Natural killer cell (primary cell): ENCODE data around the gene CAPZA2. TPM values are rescaled to one million over a fixed set of nuclear protein-coding genes. Genes with fewer than 3 reads are reported as not detected.

Experiments used
- ATAC-seq, 3 donors: fragments of 150-1000 bp in 2 of 3; fragments of 200-7000 bp in 1 of 3; cut with Tn5 transposase; 1 replicate in 1 of 3; 2 replicates in 2 of 3; pipeline ENCODE4 v1.10.0; 2021; ENCODE audit warnings: mild to moderate bottlenecking in 2 of 3, moderate library complexity in 2 of 3
- DNase-seq, 2 donors: peaks; one replicate each; pipeline versions ENCODE4 v3.0.0 to v3.0.0-alpha.2; 2013 to 2021; ENCODE audit warnings: mixed read lengths in 1 of 2
- H3K27ac ChIP-seq: one replicate; pipeline ENCODE4 v1.5.1; 2013; ENCODE audit warnings: mild to moderate bottlenecking, low read length
- H3K27me3 ChIP-seq: one replicate; pipeline ENCODE4 v1.6.1; 2013; ENCODE audit warnings: low read length; ENCODE audit not compliant: control insufficient read depth, insufficient read depth
- H3K36me3 ChIP-seq: one replicate; pipeline ENCODE4 v1.6.1; 2013; ENCODE audit warnings: low read length; ENCODE audit not compliant: control insufficient read depth, insufficient read depth
- H3K4me1 ChIP-seq: one replicate; pipeline ENCODE4 v1.6.1; 2013; ENCODE audit warnings: low read length; ENCODE audit not compliant: control insufficient read depth, insufficient read depth
- H3K4me3 ChIP-seq: one replicate; pipeline ENCODE4 v1.5.1; 2013; ENCODE audit warnings: low read length
- H3K9me3 ChIP-seq: one replicate; pipeline ENCODE4 v1.6.1; 2013; ENCODE audit warnings: low read length; ENCODE audit not compliant: control insufficient read depth, insufficient read depth
- H3K27ac Mint-ChIP-seq, 2 donors: one replicate each; pipeline ENCODE4 v1.8.0; 2022; ENCODE audit warnings: mild to moderate bottlenecking in 2 of 2, mixed read lengths in 2 of 2, moderate library complexity in 1 of 2
- H3K27me3 Mint-ChIP-seq, 2 donors: one replicate each; pipeline ENCODE4 v1.8.0; 2022; ENCODE audit warnings: low read depth in 2 of 2, mixed read lengths in 2 of 2
- H3K36me3 Mint-ChIP-seq: one replicate; pipeline ENCODE4 v1.8.0; 2022; ENCODE audit warnings: mixed read lengths
- H3K4me1 Mint-ChIP-seq, 2 donors: one replicate each; pipeline ENCODE4 v1.8.0; 2022; ENCODE audit warnings: mixed read lengths in 2 of 2
- H3K4me3 Mint-ChIP-seq: one replicate; pipeline ENCODE4 v1.8.0; 2022; ENCODE audit warnings: mild to moderate bottlenecking, moderate library complexity, mixed read lengths
- H3K9me3 Mint-ChIP-seq, 2 donors: one replicate each; pipeline ENCODE4 v1.8.0; 2022; ENCODE audit warnings: mixed read lengths in 2 of 2
- WGBS: methylation state at CpG from one replicate; pipeline ENCODE4 v1.1.7; 2013; ENCODE audit warnings: missing lambda C conversion rate; ENCODE audit not compliant: insufficient coverage; 5-methylcytosine and 5-hydroxymethylcytosine counted together
- intact Hi-C: fragments of 100-400 bp; cut with micrococcal nuclease; formaldehyde crosslinking; loops from one replicate; pipeline ENCODE4 v1.14.2; 2022
- total RNA-seq, 4 donors: library from RNA; stranded (reverse); fragments of 120-200 nt in 1 of 4; gene quantifications; one replicate each; pipeline versions ENCODE4 v1.2.3 to v1.2.4, GENCODE V29; 2013 to 2022
- TF ChIP-seq, protein P1 (sequence below): fragments of 200-600 bp; IDR thresholded peaks from one replicate; pipeline ENCODE4 v1.8.0; 2022; ENCODE audit warnings: antibody characterized with exemption

The CAPZA2 gene
- total RNA-seq, 3 donors from 2014 or later (not counting 1 experiment from before 2014, with no cell fraction given) = 97.0 to 135 (median 131) TPM

DNA sequence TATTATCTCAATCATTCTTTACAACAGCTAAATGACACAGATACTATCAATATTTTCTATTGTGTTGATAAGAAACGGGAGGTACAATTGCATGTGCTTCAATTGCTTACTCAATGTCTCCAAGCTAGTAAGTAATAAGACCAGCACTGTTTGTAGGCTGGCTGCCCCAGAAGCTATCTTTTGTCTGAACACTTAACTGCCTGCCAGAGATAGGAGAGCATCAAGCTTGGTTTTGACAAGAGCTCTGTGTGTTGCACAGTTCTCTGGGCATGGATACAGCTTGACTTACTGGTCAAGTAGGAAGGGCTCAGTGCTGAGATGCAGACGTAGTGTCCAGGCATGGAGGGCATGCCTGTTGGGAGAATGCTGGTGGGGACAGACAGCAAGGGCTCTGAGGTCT lies 26.3 kb upstream of the CAPZA2 start:
- ATAC-seq = peak in 1 of 3 donors; percentile 17
- H3K4me3 Mint-ChIP-seq = no peak overlapping the region
- H3K4me1 ChIP-seq = no peaks in the 10 kb centered on the region
- no peaks in the 10 kb centered on the region for H3K27me3 ChIP-seq
- no peaks in the 10 kb centered on the region for H3K4me1 Mint-ChIP-seq
- 85% methylated on average over 2 of the region's 2 CpGs for WGBS
- H3K36me3 ChIP-seq = no peaks in the 10 kb centered on the region
- no peak overlapping the region for H3K27ac Mint-ChIP-seq
- TF ChIP-seq, protein P1, sequence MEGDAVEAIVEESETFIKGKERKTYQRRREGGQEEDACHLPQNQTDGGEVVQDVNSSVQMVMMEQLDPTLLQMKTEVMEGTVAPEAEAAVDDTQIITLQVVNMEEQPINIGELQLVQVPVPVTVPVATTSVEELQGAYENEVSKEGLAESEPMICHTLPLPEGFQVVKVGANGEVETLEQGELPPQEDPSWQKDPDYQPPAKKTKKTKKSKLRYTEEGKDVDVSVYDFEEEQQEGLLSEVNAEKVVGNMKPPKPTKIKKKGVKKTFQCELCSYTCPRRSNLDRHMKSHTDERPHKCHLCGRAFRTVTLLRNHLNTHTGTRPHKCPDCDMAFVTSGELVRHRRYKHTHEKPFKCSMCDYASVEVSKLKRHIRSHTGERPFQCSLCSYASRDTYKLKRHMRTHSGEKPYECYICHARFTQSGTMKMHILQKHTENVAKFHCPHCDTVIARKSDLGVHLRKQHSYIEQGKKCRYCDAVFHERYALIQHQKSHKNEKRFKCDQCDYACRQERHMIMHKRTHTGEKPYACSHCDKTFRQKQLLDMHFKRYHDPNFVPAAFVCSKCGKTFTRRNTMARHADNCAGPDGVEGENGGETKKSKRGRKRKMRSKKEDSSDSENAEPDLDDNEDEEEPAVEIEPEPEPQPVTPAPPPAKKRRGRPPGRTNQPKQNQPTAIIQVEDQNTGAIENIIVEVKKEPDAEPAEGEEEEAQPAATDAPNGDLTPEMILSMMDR = no peak
- H3K27ac ChIP-seq = no peak overlapping the region
- peaks cover 10 to 11% of the 10 kb centered on the region in 2 donors for H3K27me3 Mint-ChIP-seq
- no peak for DNase-seq
- H3K9me3 Mint-ChIP-seq = no peaks in the 10 kb centered on the region
- no peaks in the 10 kb centered on the region for H3K36me3 Mint-ChIP-seq
- intact Hi-C loops = no loop called here
- no peaks in the 10 kb centered on the region for H3K9me3 ChIP-seq
- no peak overlapping the region for H3K4me3 ChIP-seq

GRCh38 chr7:116836911-116837310 lies 25.5 kb upstream of the CAPZA2 start:
- H3K27ac Mint-ChIP-seq = no peak overlapping the region
- DNase-seq = no peak
- Histone ChIP-seq H3K4me3 (no peak overlapping the region), H3K4me1 (no peaks in the 10 kb centered on the region), H3K36me3 (no peaks in the 10 kb centered on the region), H3K27ac (no peak overlapping the region), H3K9me3 (no peaks in the 10 kb centered on the region), H3K27me3 (no peaks in the 10 kb centered on the region)
- 97% methylated on average over 3 of the region's 4 CpGs for WGBS
- H3K4me1 Mint-ChIP-seq = no peaks in the 10 kb centered on the region
- H3K27me3 Mint-ChIP-seq = peaks cover 11 to 19% of the 10 kb centered on the region in 2 donors
- no peaks in the 10 kb centered on the region for H3K36me3 Mint-ChIP-seq
- TF ChIP-seq, protein P1 = no peak
- intact Hi-C loops = no loop called here
- ATAC-seq = no peak
- no peak overlapping the region for H3K4me3 Mint-ChIP-seq
- no peaks in the 10 kb centered on the region for H3K9me3 Mint-ChIP-seq

DNA sequence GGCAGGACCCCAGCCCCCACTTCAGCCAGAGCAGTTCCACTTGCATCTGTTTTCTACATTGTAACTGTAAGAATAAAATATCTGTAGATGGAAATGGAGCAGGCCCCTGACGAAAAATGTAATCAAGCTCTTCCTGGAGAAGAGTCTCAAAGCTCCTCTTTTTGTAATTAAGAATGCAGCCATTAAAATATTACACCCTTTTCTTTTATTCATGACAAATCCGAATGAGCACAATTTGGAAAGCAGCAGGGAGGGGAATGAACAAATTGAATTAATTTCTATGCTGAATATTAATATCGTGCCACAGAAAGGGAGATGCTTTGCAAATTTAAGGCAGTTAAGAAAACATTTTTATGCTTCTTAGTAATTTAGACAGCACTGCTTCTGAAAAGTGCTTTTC lies 24.8 kb upstream of the CAPZA2 start:
- TF ChIP-seq, protein P1 = no peak
- H3K27ac ChIP-seq = no peak overlapping the region
- intact Hi-C loops = no loop called here
- no peak overlapping the region for H3K4me3 ChIP-seq
- Mint-ChIP-seq H3K4me1 (no peaks in the 10 kb centered on the region), H3K36me3 (no peaks in the 10 kb centered on the region), H3K27ac (no peak overlapping the region), H3K27me3 (peaks cover 16 to 24% of the 10 kb centered on the region in 2 donors), H3K4me3 (no peak overlapping the region), H3K9me3 (no peaks in the 10 kb centered on the region)
- DNase-seq (no peak), ATAC-seq (no peak)
- H3K27me3 ChIP-seq = no peaks in the 10 kb centered on the region
- H3K4me1 ChIP-seq = no peaks in the 10 kb centered on the region
- no peaks in the 10 kb centered on the region for H3K36me3 ChIP-seq
- WGBS = 100% methylated on average over 2 of the region's 3 CpGs
- no peaks in the 10 kb centered on the region for H3K9me3 ChIP-seq

DNA sequence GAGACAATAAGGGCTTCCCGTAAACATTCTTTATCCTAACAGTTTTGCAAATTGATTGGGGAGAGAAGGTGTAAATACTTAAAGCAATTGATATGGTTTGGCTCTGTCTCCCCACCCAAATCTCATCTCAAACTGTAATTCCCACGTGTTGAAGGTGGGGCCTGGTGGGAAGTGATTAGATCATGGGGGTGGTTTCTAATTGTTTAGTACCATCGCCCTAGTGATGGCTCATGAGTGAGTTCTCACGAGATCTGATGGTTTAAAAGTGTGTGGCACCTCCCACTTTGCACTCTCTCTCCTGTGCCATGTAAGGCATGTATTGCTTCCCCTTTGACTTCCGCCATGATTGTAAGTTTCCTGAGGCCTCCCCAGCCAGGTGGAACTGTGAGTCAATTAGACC lies 22.1 kb upstream of the CAPZA2 start:
- no peaks in the 10 kb centered on the region for H3K9me3 Mint-ChIP-seq
- no peak overlapping the region for H3K27ac Mint-ChIP-seq
- no peak for DNase-seq
- H3K4me1 ChIP-seq = peaks cover 5% of the 10 kb centered on the region
- H3K27me3 Mint-ChIP-seq = peaks cover 14 to 32% of the 10 kb centered on the region in 2 donors
- H3K9me3 ChIP-seq = no peaks in the 10 kb centered on the region
- intact Hi-C loops = no loop called here
- peaks cover 6 to 7% of the 10 kb centered on the region in 2 donors for H3K4me1 Mint-ChIP-seq
- H3K36me3 ChIP-seq = no peaks in the 10 kb centered on the region
- no peaks in the 10 kb centered on the region for H3K27me3 ChIP-seq
- WGBS = 59% methylated on average over 3 of the region's 5 CpGs
- no peaks in the 10 kb centered on the region for H3K36me3 Mint-ChIP-seq
- H3K27ac ChIP-seq = no peak overlapping the region
- TF ChIP-seq, protein P1 = no peak
- no peak overlapping the region for H3K4me3 Mint-ChIP-seq
- no peak for ATAC-seq
- no peak overlapping the region for H3K4me3 ChIP-seq
